GM18873 (cell line): ENCODE results near the gene TSPEAR.

Source experiments
- ATAC-seq: cut with Tn5 transposase; IDR thresholded peaks from one replicate; pipeline ENCODE4 v1.9.1; 2021; ENCODE audit warnings: mild to moderate bottlenecking, moderate library complexity, moderate number of reproducible peaks; ENCODE audit not compliant: unreplicated experiment, low FRiP score

The TSPEAR gene

GRCh38 chr21:44462086-44462833 is 249.1 kb downstream of the TSPEAR start:
- no peak for ATAC-seq

DNA sequence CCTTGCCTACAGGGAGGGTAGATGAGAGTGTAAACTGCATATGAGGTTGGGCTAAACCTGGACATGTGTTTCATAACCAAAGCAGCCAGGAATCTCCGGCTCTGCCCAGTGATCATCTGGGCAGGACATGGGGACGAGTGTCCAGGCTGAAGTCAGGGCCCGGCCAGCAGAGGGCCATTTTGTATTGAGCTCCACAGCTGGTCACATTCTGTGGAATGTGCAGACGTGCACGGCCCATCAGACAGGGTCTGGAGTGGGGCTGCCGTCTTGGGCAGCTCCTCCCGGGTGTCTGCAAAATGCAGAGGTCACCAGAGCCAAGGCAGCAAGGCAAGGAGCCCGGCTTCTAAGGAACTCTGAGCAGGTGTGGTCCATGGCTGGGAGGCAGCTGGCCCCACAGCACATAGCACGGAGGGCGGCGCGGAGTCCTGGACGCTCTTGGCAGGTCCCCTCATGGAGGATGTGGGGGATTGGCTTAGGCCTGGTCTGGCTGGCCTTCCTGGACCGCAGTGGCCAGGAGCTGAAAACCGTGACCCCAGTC is 249.8 kb downstream of the TSPEAR start:
- no peak for ATAC-seq

DNA sequence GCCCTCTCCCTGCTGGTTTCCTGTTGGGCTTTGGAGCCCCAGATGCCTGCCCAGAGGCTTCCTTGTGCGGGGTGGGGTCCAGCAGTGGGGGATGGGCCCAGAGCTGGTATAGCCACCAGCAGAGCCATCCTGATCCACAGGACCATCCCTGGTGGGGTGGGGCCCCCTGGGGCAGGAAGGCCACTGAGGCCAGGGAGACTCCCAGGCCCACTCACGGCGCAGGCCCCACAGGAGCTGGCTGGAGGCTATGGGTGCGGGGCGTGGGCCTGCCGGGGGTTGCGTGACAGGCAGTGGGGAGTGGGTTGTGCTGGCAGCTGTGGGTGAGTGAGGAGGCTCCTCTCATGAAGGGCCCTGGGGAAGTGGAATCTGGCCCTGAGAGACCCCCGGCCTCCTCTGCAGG is 250.4 kb downstream of the TSPEAR start:
- ATAC-seq: no peak

- no peak for ATAC-seq
These were observed 251.0 kb downstream of the TSPEAR start for GRCh38 chr21:44460441-44460755.

DNA sequence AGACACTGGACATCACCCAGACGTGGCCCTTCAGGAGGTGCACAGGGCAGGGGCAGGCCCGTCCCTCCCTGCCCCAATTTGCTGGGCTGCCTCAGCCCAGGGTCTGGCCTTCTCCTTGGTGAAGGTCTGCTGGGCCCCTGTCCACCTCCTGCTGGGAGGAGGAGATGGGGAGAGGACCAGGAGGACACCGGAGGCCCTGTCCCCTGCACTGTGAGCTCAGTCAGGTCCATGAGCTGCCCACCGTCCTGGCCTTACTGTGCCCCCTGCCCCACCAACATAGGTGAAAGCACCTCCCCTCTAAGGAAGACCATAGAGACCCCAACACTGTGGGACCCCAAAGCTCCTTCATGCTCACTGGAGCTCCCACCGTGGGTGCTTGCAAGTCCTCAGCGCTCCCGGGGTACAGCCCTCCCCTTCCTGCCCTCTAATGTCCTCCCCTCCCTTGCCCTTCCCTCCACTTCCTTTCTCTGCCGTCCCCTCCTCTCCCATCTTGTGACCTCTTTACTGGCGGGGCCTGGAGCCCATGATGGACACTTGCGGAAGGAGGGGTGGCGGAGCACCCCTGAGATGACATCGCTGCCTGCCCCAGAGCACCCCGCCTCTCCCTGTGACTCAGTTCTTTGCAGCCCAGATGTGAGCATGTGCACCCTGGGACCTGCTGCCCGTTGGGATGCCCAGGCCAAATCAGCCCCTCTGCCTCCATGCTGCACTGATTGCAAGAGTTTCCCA is 251.5 kb downstream of the TSPEAR start:
- no peak for ATAC-seq

- ATAC-seq: no peak
These were observed 252.2 kb downstream of the TSPEAR start for GRCh38 chr21:44458971-44459711.

DNA sequence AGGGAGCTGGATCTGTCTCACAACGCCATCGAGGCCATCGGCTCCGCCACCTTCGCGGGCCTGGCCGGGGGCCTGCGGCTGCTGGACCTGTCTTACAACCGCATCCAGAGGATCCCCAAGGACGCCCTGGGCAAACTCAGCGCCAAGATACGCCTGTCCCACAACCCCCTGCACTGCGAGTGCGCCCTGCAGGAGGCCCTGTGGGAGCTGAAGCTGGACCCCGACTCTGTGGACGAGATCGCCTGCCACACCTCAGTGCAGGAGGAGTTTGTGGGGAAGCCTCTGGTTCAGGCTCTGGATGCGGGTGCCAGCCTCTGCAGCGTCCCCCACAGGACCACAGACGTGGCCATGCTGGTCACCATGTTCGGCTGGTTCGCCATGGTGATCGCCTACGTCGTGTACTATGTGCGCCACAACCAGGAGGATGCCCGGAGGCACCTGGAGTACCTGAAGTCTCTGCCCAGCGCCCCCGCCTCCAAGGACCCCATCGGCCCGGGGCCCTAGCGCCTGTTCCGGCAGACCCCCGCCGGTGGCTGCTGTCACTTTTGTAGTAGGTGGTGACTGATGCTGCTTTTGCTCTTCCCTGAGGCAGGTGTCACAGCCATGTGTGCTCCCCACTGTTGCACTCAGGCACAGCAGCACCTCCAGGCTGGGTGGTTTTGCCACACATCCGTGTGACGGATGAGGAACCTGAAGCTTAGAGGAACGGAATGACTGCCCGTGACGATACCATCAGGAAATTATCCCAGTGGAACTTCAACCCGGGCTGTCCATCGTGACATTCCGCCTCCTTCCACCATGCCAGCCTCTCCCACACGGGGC is 254.2 kb downstream of the TSPEAR start:
- no peak for ATAC-seq

DNA sequence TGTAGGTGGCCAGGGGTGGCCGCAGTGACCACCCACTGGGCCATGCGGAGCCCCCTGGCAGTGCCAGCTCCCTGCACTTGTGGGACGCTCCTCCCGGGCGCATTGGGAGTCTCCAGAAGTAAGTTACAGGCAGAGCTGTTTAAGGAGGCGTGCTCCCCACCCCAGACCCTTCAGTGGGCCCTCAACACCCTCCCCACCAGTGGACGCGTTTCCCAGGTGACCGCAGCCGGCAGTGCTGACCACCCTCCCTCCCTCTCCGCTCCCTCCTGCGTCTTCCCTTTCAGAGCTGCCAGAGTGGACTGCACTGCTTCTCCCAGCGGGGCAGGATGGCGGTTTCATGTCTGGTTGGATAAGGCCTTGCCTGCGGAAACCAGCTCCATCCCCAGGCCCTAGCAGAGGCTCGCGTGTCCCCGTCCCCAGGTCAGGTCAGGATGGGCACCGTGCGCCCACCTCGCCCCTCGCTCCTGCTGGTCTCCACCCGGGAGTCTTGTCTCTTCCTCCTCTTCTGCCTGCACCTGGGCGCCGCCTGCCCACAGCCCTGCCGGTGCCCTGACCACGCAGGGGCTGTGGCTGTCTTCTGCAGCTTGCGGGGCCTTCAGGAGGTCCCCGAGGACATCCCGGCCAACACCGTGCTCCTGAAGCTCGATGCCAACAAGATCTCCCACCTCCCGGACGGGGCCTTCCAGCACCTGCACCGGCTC is 255.0 kb downstream of the TSPEAR start:
- ATAC-seq: no peak

DNA sequence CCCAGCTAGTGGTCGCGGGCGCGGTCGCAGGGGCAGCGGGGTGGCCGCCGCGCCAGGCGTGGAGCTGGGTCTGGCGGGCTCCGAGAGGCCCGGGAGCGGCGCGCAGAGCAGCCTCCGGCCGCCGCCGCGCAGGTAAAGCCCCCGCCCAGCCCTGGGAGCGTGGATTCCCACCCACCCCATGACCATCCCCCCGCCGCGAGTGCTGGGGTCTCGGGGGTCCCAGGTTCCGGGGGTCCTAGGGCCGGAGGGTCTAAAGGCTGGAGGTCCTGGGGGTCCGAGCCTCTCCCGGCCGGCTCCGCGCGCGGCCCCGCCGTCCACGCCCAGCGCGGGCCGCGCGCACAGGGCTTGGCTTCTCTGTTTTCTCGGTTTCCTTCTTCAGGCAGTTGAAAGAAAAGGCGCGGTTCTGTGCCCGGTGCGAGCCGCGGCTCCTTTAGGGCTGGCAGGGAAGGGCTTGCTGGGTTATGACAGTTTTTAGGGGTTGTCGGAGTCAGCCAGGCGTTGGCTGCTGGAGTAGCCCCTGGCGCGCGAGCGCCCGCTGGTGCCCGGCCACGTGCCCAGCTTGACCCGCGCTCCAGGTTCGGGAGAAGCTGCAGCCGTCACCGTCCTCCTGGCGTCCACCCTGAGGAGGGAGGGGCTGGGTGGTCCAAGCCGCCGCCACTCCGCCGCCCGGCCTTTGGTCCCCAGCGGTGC is 255.7 kb downstream of the TSPEAR start:
- ATAC-seq: no peak

GRCh38 chr21:44454747-44455523 is 256.4 kb downstream of the TSPEAR start, which contains the start of gene LRRC3:
Gene LRRC3, plus strand, starts transcription at chr21:44455510. Its CDS starts 1,135 bp downstream, at chr21:44456645.
- no peak for ATAC-seq

- no peak for ATAC-seq
These were observed 257.3 kb downstream of the TSPEAR start for GRCh38 chr21:44454058-44454457.

DNA sequence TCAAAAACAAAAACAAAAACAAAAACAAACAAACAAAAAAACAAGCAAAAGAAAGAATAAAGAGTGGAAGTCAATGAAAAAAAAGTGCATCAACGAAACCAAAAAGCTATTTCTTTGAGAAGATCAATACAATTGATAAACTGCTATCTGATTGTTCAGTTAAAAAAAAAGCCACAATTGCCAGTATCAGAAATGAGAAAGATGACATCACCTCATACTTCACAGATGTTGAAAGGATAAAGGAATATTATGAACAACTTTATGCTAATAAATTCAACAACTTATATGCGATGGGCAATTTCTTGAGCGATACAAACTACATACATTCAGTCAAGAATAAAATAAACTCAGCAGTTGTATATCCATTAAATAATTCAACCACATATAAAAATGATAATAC is 258.3 kb downstream of the TSPEAR start:
- no peak for ATAC-seq

DNA sequence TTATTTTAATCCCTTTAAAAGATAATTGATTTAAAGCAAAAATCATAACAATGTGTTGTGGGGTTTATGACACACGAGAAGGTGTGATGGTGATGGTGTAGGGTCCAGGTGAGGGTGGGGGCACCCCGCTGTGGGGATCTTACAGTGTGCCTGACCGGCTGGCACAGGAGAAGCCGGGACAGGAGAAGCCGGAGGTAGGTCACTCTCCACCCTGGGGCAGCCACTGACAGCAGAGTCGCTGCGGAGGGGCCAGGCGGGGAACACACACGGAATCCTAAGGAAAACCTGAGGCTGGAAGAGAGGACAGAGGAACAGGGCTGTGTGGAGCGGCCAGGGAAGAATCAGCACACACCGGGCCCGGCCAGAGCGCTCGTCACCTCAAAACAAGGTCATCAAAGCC is 260.4 kb downstream of the TSPEAR start:
- no peak for ATAC-seq

GRCh38 chr21:44450402-44450801 is 261.0 kb downstream of the TSPEAR start:
- no peak for ATAC-seq

GRCh38 chr21:44449473-44450363 is 261.7 kb downstream of the TSPEAR start:
- no peak for ATAC-seq

GRCh38 chr21:44448651-44449131 is 262.7 kb downstream of the TSPEAR start:
- ATAC-seq: no peak
